ENCODE data around the gene CHD6. TPM values are rescaled to one million over a fixed set of nuclear protein-coding genes. Genes with fewer than 3 reads are reported as not detected.

The CHD6 gene, protein sequence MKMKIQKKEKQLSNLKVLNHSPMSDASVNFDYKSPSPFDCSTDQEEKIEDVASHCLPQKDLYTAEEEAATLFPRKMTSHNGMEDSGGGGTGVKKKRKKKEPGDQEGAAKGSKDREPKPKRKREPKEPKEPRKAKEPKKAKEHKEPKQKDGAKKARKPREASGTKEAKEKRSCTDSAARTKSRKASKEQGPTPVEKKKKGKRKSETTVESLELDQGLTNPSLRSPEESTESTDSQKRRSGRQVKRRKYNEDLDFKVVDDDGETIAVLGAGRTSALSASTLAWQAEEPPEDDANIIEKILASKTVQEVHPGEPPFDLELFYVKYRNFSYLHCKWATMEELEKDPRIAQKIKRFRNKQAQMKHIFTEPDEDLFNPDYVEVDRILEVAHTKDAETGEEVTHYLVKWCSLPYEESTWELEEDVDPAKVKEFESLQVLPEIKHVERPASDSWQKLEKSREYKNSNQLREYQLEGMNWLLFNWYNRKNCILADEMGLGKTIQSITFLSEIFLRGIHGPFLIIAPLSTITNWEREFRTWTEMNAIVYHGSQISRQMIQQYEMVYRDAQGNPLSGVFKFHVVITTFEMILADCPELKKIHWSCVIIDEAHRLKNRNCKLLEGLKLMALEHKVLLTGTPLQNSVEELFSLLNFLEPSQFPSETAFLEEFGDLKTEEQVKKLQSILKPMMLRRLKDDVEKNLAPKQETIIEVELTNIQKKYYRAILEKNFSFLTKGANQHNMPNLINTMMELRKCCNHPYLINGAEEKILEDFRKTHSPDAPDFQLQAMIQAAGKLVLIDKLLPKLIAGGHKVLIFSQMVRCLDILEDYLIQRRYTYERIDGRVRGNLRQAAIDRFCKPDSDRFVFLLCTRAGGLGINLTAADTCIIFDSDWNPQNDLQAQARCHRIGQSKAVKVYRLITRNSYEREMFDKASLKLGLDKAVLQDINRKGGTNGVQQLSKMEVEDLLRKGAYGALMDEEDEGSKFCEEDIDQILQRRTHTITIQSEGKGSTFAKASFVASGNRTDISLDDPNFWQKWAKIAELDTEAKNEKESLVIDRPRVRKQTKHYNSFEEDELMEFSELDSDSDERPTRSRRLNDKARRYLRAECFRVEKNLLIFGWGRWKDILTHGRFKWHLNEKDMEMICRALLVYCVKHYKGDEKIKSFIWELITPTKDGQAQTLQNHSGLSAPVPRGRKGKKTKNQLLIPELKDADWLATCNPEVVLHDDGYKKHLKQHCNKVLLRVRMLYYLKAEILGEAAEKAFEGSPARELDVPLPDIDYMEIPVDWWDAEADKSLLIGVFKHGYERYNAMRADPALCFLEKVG (N-terminal part only)
- total RNA-seq, result 21.2 and 24.3 TPM in 2 replicates

DNA sequence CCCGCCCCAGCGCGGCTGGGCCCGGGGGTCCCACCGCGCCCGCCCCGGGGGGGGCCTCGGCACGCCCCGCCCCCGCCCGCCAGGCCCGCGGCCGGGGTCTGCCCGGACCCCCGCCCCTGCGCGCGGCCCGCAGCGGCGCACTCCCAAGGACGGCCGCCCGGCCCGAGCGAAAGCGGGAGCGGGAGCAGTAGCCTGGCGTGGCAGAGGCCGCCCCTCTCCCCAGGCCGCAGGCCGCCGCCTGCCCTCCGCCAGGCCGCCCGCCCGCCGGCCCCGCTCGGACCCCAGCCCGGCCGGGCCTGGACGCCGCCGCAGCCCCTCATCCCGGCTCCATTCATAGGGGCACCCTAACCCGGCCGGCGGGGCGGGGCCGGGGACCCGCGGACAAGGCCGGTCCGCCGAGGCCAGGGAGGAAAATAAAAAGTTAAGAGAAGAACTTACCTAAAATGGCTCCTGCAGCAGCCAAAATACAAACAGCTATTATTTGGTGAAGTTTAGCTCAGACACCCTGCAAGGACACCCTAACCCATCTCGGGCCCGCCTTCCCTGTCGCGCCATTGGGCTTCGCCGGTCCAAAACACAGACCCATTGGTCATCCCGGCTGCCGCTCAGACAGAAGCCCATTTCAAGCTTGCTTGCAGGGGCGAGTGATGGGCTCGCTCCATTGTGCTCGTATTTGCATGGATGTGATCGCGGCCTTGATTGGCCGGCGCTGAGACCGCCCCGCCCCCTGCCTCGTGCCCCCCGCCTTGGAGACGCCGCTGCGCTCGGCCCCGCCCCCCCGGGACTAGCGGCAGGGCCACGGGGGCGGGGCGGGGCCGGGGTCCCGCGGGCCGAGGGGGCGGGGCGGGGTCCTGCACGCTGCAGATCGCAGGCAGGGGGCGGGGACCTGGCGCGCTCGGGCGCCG lies at the start of gene CHD6:
TSS of gene CHD6 (minus strand) at position 476 of the 905 bp plus-strand sequence. CDS start 67,040 bp downstream, outside the sequence.

DNA sequence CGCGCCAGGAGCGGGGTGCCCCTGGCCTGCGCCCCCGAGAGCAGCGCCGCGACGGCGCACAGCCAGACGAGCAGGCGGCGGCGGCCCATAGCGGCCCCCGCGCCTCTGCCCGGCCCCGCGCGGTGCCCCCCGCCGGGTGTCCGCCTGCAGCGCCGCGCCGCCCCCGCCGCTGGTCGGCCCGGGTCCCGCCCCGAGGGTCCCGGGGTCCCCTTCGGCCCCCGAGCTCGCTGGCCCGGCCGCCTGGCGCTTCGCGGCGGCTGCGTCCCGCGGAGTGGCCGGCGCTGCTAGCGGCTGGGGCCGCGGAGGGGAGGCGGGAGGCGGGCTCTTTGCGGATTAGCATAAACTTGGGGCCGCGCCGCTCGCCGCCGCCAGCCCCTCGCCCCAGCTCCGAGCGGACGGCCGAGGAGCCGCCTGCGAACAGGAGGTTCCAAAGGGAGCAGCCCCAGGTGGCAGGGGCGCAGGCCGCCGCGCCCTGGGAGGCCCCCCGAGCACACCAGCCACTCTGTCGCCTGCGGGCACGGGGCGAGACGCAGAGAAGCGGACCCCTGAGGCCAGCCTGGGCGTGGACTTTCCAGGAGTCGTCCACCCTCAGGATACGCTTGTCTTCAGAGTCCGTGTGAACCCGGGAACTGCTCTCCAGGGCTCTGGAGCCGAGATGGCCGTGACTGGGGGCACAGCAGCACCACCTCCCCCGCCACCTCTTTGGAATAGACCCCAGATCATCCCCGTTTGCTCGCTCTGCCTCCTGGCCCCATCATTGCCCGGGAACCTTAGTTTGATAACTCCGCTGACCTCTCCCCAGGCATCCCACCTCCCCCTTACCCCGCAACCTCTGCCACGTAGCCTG lies 251.4 kb downstream of the CHD6 start, which contains the start of gene EMILIN3:
TSS of gene EMILIN3 (minus strand) at position 273 of the 847 bp plus-strand sequence. CDS start at position 89, 184 bp downstream.

Measured in bronchial smooth muscle cell (primary cell).